Activated naive CD8-positive, alpha-beta T cell treated with anti-CD3 and anti-CD28 coated beads, Interleukin-2, amount 50 U/mL, for 24 hours (primary cell): ENCODE data around the gene CTTN.

Experiments
- ATAC-seq: fragments of 150-1000 bp; cut with Tn5 transposase; one replicate; pipeline ENCODE4 v1.10.0; 2021
- DNase-seq: peaks from one replicate; pipeline ENCODE4 v3.0.0; 2021
- H3K27ac Mint-ChIP-seq: one replicate; pipeline ENCODE4 v1.8.0; 2021; ENCODE audit warnings: mild to moderate bottlenecking, mixed read lengths
- H3K27me3 Mint-ChIP-seq: one replicate; pipeline ENCODE4 v1.8.0; 2021; ENCODE audit warnings: mixed read lengths
- H3K36me3 Mint-ChIP-seq: one replicate; pipeline ENCODE4 v1.8.0; 2021; ENCODE audit warnings: low read depth, mixed read lengths
- H3K4me1 Mint-ChIP-seq: one replicate; pipeline ENCODE4 v1.8.0; 2021; ENCODE audit warnings: mixed read lengths
- H3K4me3 Mint-ChIP-seq: one replicate; pipeline ENCODE4 v1.8.0; 2021; ENCODE audit warnings: mild to moderate bottlenecking, moderate library complexity, mixed read lengths
- H3K9me3 Mint-ChIP-seq: one replicate; pipeline ENCODE4 v1.8.0; 2021; ENCODE audit warnings: mixed read lengths

CTTN gene

DNA sequence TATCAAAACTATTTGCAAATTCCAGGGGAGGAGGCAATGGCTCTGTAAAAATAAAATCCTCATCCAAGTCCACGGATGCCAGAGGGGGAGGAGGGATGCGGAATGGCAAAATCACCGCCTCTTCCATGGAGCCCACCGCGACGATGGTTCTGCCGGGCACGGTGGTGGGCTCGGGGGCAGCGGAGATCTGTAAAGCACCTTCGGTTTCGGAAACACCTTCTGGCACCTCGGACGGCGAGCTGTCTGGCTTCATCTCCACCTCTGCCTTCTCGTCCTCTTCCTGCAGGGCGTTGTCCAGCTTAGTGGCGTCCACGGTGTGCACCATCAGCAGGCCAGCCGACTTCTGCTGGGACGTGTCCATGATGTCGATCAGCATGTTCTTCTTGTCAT is 87.7 kb downstream of the CTTN start:
- Mint-ChIP-seq H3K27me3 (peaks cover 3% of the 10 kb centered on the region), H3K27ac (no peak overlapping the region), H3K9me3 (peaks cover under 1% of the 10 kb centered on the region), H3K4me3 (no peak overlapping the region), H3K4me1 (peaks cover 3% of the 10 kb centered on the region), H3K36me3 (no peaks in the 10 kb centered on the region)
- DNase-seq (no peak), ATAC-seq (no peak)
